Astrocyte (in vitro differentiated cells and primary cell): ENCODE results near the gene ZNF490. TPM values are rescaled to one million over a fixed set of nuclear protein-coding genes. Genes with fewer than 3 reads are reported as not detected.

Source experiments
- DNase-seq: peaks from one replicate; pipeline ENCODE4 v3.0.0-alpha.2; 2010; ENCODE audit warnings: low read depth
- FAIRE-seq: peaks from 2 replicates; lab custom pipeline; 2011; peaks lifted over from hg19 to GRCh38; lab: Jason Lieb, UNC
- H2AFZ ChIP-seq: 2 replicates; pipeline ENCODE4 v1.6.0; 2012; ENCODE audit warnings: low read depth, low read length, inconsistent platforms
- H3K27ac ChIP-seq: 2 replicates; pipeline ENCODE4 v1.5.1; 2011; ENCODE audit warnings: low read depth, low read length, inconsistent platforms
- H3K27me3 ChIP-seq: 2 replicates; pipeline ENCODE4 v1.6.0; 2011; ENCODE audit warnings: low read length, inconsistent platforms; ENCODE audit not compliant: insufficient read depth
- H3K36me3 ChIP-seq: 2 replicates; pipeline ENCODE4 v1.5.1; 2011; ENCODE audit warnings: low read length, inconsistent platforms; ENCODE audit not compliant: insufficient read depth
- H3K4me1 ChIP-seq: 2 replicates; pipeline ENCODE4 v1.5.1; 2011; ENCODE audit warnings: low read length, inconsistent platforms; ENCODE audit not compliant: insufficient read depth
- H3K4me2 ChIP-seq: 2 replicates; pipeline ENCODE4 v1.6.0; 2012; ENCODE audit warnings: low read length, inconsistent platforms
- H3K4me3 ChIP-seq: 2 replicates; pipeline ENCODE4 v1.5.1; 2011; ENCODE audit warnings: low read depth, mild to moderate bottlenecking, low read length, inconsistent platforms; ENCODE audit not compliant: insufficient read depth
- H3K79me2 ChIP-seq: 2 replicates; pipeline ENCODE4 v1.6.0; 2012; ENCODE audit warnings: mild to moderate bottlenecking, low read length, inconsistent platforms; ENCODE audit not compliant: insufficient read depth
- H3K9ac ChIP-seq: 2 replicates; pipeline ENCODE4 v1.6.0; 2012; ENCODE audit warnings: mild to moderate bottlenecking, low read length, inconsistent platforms
- H3K9me3 ChIP-seq: 2 replicates; pipeline ENCODE4 v1.5.1; 2012; ENCODE audit warnings: low read depth, mild to moderate bottlenecking, low read length, inconsistent platforms; ENCODE audit not compliant: insufficient read depth
- H4K20me1 ChIP-seq: 2 replicates; pipeline ENCODE4 v1.6.0; 2012; ENCODE audit warnings: low read length, inconsistent platforms; ENCODE audit not compliant: insufficient read depth
- H3K27ac Mint-ChIP-seq: one replicate; pipeline ENCODE4 v1.8.0; 2021; ENCODE audit warnings: mild to moderate bottlenecking, mixed read lengths; ENCODE audit not compliant: unreplicated experiment
- H3K27me3 Mint-ChIP-seq: one replicate; pipeline ENCODE4 v1.8.0; 2021; ENCODE audit warnings: low read depth, mixed read lengths; ENCODE audit not compliant: unreplicated experiment
- H3K36me3 Mint-ChIP-seq: one replicate; pipeline ENCODE4 v1.8.0; 2021; ENCODE audit warnings: low read depth, mixed read lengths; ENCODE audit not compliant: unreplicated experiment
- H3K4me1 Mint-ChIP-seq: one replicate; pipeline ENCODE4 v1.8.0; 2021; ENCODE audit warnings: low read depth, mixed read lengths; ENCODE audit not compliant: unreplicated experiment
- H3K4me3 Mint-ChIP-seq: one replicate; pipeline ENCODE4 v1.8.0; 2021; ENCODE audit warnings: mild to moderate bottlenecking, moderate library complexity, mixed read lengths; ENCODE audit not compliant: unreplicated experiment
- H3K9me3 Mint-ChIP-seq: one replicate; pipeline ENCODE4 v1.8.0; 2021; ENCODE audit warnings: mild to moderate bottlenecking, mixed read lengths; ENCODE audit not compliant: unreplicated experiment
- CTCF ChIP-seq: IDR thresholded peaks from 2 replicates; pipeline ENCODE4 v1.5.1; 2011; ENCODE audit warnings: low read depth, mild to moderate bottlenecking, inconsistent platforms, low read length, moderate library complexity; ENCODE audit not compliant: insufficient read depth
- EZH2 ChIP-seq: IDR thresholded peaks from 2 replicates; pipeline ENCODE4 v1.6.1; 2012; ENCODE audit warnings: mild to moderate bottlenecking, low read length, inconsistent platforms; ENCODE audit not compliant: insufficient read depth
- total RNA-seq: library from RNA; stranded (reverse); gene quantifications from 2 replicates; pipeline ENCODE4 v1.2.1, GENCODE V29; 2021

ZNF490 gene
- total RNA-seq, 1 donor from 2014 or later, result 12.5 TPM

- no peak overlapping the region for H3K9ac ChIP-seq
- H3K36me3 Mint-ChIP-seq, result peaks cover 4% of the 10 kb centered on the region
- H3K36me3 ChIP-seq, result peaks cover 7% of the 10 kb centered on the region
- no peaks in the 10 kb centered on the region for H3K27me3 Mint-ChIP-seq
- H3K27ac Mint-ChIP-seq, result no peak overlapping the region
- H3K9me3 ChIP-seq, result no peaks in the 10 kb centered on the region
- peaks cover 5% of the 10 kb centered on the region for H3K4me1 ChIP-seq
- H3K4me3 Mint-ChIP-seq, result no peak overlapping the region
- no peak for DNase-seq
- H3K27ac ChIP-seq, result no peak overlapping the region
- H2AFZ ChIP-seq, result no peak overlapping the region
- no peak overlapping the region for H3K4me3 ChIP-seq
- no peak for FAIRE-seq
- no peak overlapping the region for H3K4me2 ChIP-seq
- peaks cover 1% of the 10 kb centered on the region for H3K9me3 Mint-ChIP-seq
- peaks cover 34% of the 10 kb centered on the region for H3K79me2 ChIP-seq
- TF ChIP-seq EZH2 (no peak), CTCF (no peak)
- H3K4me1 Mint-ChIP-seq, result peaks cover 2% of the 10 kb centered on the region
- H4K20me1 ChIP-seq, result peaks cover 4% of the 10 kb centered on the region
- no peaks in the 10 kb centered on the region for H3K27me3 ChIP-seq
These were observed 3.8 kb downstream of the ZNF490 start for GRCh38 chr19:12606796-12607195.

- no peaks in the 10 kb centered on the region for H3K27me3 ChIP-seq
- no peaks in the 10 kb centered on the region for H3K9me3 Mint-ChIP-seq
These were observed 6.9 kb downstream of the ZNF490 start for GRCh38 chr19:12603714-12604113.

More at GRCh38 chr19:12603714-12604113, 6.9 kb downstream of the ZNF490 start:
- peaks cover 7% of the 10 kb centered on the region for H3K36me3 ChIP-seq
- no peak overlapping the region for H3K27ac ChIP-seq
- H3K9ac ChIP-seq, result no peak overlapping the region
- Mint-ChIP-seq H3K4me1 (no peaks in the 10 kb centered on the region), H3K4me3 (no peak overlapping the region), H3K36me3 (peaks cover 6% of the 10 kb centered on the region), H3K27ac (no peak overlapping the region), H3K27me3 (no peaks in the 10 kb centered on the region)
- no peak overlapping the region for H3K4me3 ChIP-seq
- peaks cover 4% of the 10 kb centered on the region for H4K20me1 ChIP-seq
- TF ChIP-seq EZH2 (no peak), CTCF (no peak)
- peak; percentile 80 for DNase-seq
- peaks cover 6% of the 10 kb centered on the region for H3K79me2 ChIP-seq
- FAIRE-seq, result no peak
- no peak overlapping the region for H3K4me2 ChIP-seq
- H3K4me1 ChIP-seq, result no peaks in the 10 kb centered on the region
- H2AFZ ChIP-seq, result no peak overlapping the region
- no peaks in the 10 kb centered on the region for H3K9me3 ChIP-seq
